Measurements from ENCODE around the gene UGT1A10.

UGT1A10 gene

DNA sequence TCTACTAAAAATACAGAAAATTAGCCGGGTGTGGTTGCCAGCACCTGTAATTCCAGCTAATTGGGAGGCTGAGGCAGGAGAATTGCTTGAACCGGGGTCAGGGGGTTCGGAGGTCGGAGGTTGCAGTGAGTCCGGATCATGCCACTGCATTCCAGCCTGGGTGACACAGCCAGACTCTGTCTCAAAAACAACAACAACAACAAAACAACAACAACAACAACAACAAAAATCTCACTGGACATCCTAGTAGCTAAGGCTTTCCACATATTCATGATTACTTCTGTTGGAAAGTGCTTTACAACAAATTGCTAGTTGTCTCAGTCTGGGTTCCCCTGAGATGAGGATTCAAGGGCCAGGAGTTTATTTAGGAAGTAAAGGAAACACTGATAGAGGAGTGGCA is 137.6 kb downstream of the UGT1A10 start:
- DNase-seq (ENCODE audit: low spot score): no peak

DNA sequence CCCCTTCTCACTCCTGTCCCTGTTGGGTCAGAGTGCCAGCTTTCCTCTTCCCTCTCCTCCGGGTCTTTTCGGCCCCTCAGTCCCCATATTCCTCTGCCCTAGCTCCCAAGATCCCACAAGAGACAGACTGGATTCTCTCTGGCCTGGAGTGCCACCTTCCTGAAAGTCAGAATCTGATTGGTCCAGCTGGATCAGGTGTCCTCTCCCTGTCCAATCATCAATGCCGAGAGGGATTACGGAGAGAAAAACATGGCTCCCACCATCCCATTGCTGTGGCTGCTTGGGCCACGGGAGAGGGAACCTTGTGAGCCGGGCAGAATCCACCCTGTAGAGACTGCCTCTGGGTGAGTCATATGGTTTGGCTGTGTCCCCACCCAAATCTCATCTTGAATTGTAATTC is 139.2 kb downstream of the UGT1A10 start:
- no peak for DNase-seq (ENCODE audit: low spot score)

DNA sequence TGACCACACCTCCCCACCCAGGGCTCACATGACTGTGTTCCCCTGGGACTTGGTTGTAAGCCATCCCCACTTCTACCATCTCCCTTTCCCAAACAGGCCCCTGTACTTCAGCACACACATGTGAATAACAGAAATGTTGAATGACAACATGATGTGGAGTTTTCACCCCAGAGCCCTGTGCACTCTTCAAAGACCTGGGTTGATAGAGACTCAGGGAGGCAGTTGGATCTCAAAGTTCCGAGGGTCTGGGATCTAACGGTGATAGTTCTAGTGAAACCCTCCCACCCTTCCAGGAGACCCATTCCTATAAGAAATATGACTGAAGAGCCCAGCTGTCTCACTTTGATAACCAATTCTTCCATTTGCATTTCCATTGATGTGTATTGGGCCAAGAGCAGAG is 141.8 kb downstream of the UGT1A10 start, which contains the start of gene MROH2A:
MROH2A (plus strand) TSS at position 301 of the 400 bp plus-strand sequence. CDS start 1,029 bp downstream, outside the sequence.
- DNase-seq (ENCODE audit: low spot score): no peak

DNA sequence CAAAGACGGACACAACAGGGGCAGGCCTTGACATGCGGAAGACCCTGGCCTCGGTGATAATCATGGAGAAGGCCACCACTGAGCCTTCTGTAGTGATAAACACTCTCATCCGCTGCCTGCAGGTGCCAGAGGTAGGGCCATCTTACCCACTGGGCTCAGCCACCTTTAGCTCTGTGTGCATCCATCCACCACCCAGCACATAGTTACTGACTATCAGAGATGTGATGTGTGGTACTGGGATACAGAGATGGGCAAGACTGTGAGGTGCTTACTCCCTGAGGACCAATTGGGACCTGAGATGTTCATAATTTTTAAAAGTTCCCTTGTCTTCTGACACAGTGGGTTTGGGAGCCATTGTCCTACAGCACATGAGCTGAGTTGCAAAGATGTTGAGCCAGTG is 143.5 kb downstream of the UGT1A10 start:
- no peak for DNase-seq (ENCODE audit: low spot score)

DNA sequence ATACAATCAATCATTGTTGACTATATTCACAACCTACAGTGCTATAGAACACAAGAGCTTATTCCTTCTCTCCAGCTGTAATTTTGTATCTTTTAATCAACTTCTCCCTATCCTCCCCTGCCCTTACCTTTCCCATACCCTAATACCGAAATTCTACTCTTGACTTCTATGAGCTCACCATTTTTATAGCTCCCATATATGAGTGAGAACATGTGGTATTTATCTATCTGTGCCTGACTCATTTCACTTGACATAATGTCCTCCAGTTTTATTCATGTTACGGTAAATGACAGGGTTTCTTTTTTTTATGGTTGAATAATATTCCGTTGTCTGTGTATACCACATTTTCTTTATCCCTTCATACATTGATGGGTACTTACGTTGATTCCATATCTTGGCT is 144.5 kb downstream of the UGT1A10 start:
- DNase-seq (ENCODE audit: low spot score): no peak

DNA sequence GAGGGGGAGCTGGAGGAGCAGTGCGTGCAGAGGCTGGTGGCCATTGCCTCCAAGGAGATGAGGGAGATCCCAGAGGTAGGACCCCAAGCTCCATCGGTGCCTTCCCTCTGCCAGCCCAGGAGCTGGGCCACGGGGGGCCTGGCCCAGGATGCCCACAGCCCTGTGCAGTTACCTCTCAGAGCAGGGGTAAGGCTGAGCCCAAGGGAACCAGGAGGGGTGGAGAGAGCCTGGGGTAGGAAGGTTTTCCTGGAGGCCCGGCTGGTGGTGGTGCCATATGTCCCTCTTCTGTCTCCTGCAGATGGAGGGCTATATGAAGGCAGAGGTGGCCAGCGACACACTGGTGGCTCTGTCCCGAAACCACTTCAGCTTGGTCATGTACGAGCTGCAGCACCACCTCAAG is 153.3 kb downstream of the UGT1A10 start:
- DNase-seq (ENCODE audit: low spot score): no peak

DNA sequence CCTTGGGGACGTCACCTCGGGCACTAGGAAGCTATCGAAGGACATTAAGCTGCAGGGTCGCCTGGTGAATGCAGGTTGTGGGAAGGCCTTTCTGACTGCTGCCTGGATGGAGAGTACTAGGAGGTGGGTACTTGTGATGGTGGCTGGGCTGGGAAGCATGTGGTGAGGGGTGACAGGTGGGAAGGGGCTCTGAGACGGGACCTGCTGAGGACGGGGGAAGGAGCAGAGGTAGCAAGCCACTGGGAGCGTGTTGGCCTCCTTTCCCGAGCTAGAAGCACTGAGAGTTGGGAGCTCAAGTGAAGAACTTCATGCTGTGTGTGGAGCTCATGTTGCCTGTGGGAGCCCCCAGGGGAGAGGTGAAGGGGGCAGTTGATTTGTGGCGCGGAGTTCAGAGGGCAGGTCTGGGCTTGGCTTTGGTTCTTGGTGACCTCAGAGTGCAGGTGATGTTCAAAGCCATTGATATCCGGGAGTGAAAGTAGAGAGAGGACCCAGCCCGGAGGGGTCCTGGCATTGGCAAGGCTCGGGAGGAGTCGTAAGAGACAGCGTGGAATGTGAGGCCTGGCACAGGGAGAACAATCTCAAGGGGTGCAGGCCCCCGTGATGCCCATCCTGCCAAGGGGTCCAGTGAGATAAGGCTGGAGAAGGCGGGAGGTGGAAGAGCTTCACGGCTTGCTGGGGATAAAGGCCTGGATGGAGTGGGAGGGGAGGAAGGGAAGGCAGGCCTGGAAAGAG is 155.1 kb downstream of the UGT1A10 start:
- DNase-seq (ENCODE audit: low spot score): no peak

DNA sequence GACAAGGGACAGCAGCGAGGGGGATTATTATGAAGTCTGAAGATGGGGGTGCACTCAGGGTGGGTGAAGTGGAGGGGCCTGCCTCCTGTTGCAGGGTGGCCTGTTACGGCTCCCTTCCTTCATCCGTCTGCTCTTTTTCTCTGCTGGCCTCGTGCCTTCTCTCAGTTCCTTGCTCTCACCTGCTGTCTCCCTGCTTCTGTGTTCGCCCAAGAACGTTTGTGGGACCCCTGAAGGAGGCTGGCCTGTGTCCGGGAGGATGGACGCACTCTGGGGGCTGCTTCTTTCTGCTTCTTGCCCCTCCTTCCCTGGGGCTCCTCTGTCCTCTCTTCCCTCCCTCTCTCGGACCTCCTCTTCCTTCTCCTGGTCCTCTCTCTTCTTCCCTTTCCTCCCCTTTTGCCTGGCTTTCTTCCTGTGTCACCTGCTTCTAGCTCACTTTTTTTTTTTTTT is 155.7 kb downstream of the UGT1A10 start:
- DNase-seq (ENCODE audit: low spot score): no peak

DNA sequence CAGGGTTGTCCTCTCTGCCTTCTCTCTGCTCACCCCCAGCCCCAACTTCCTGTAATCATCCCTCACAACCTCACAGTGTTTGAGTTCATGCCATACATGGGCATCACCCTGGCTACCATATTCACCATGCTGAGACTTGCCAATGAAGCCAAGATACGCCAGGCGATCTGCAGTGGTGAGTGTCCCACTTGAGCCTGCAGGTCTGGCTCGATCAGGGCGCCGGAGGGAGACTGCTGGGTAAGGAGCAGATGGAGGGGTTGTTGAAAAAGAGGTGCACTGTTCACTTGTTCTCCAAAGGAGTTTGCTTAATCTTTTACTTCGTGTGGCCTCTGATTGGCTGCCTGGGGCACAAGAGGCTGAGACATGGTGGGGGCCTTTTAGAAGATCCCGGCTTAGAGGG is 156.5 kb downstream of the UGT1A10 start:
- no peak for DNase-seq (ENCODE audit: low spot score)

DNA sequence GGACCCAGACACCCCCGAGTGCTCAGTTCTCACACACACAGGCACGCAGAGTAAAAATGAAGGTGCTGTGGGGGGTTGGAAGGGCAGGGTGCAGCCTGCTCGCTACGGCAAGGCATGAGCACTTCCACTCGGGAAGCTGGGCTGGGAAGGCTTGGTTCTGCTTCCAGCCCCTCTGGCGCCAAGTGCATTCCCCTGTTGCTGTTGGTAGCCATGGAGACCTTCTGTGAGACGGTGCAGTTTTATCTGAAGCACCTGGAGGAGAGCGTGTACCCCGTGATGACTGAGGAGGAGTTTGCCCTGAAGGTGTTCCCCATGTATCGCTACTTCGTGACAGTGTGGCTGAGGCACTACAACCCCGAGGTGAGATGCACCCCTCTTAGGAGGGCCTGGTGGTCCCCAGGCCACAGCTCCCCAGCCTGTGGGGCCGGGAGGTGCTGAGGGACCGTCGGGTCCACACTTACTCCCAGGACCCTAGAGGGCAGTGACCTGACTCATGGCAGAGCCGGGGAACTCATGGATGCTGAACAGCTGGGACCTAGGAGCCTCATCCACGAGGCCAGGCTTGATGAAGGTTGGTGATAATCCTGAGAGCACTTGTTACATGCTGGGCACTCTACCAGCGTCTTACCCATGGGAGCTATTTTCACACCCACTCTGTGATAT is 157.3 kb downstream of the UGT1A10 start:
- no peak for DNase-seq (ENCODE audit: low spot score)

DNA sequence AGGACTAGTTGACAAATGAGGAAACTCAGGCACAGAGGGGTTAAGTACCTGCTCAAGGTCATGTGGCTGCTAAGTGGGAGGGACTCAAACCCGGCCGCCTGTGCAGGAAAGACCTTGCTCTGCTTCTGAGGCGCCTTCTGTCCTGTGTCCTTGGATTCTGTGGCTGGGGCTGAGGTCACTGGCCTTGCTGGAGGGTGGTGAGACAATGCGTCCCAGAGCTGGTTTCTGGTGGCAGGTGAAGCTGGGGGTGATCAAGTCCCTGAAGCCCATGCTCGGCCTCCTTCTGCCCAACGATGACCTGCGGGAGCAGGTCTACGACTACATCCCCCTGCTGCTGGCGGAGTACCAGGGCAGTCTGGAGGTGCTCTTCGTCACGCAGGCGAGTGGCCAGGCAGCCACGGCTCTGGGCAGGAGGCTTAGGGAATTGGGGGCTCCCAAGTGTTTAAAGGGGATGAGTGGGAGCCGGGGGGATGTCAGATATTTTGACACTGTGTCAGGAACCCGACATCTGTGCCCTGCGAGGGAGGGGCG is 157.9 kb downstream of the UGT1A10 start:
- no peak for DNase-seq (ENCODE audit: low spot score)

DNA sequence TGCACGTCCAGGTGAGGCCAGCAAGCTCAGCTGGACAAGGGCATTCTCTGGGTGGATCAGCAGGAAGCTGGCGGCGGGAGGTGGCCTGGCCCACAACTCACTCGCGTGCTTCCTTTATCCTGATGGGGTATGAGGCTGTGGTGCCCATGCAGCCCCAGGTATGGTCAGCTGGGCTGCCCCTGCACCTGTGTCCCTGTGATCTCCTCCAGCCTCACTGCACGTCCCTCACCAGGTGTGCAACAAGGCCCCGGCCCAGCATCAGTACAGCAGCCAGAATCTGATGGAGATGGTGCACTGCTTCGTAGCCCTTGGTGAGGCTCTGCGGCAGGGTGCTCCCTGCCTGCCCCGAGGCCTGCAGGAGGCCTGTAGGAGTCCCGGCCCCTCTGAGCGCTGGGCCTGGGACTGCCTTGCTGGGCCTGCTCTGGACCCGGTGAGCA is 159.5 kb downstream of the UGT1A10 start:
- DNase-seq (ENCODE audit: low spot score): no peak

DNA sequence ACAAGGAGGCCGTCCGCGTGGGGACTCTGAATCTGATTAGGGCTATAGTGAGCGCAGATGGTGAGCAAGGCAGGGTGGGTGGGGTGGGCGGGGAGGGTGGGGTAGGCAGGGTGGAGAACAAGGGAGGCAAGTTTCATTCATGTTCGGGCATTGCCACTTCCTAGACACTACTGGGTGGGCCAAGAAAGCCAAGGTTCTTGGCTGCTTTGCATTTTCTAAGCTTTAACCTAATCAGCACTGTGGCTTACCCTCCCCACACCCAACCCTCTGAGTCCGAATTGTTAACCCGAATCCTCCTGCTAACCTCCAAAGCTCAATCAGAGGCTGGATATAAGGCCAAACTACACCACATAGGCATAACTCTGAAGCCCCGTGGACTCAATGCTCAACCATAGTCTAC is 160.0 kb downstream of the UGT1A10 start:
- DNase-seq (ENCODE audit: low spot score): no peak

DNA sequence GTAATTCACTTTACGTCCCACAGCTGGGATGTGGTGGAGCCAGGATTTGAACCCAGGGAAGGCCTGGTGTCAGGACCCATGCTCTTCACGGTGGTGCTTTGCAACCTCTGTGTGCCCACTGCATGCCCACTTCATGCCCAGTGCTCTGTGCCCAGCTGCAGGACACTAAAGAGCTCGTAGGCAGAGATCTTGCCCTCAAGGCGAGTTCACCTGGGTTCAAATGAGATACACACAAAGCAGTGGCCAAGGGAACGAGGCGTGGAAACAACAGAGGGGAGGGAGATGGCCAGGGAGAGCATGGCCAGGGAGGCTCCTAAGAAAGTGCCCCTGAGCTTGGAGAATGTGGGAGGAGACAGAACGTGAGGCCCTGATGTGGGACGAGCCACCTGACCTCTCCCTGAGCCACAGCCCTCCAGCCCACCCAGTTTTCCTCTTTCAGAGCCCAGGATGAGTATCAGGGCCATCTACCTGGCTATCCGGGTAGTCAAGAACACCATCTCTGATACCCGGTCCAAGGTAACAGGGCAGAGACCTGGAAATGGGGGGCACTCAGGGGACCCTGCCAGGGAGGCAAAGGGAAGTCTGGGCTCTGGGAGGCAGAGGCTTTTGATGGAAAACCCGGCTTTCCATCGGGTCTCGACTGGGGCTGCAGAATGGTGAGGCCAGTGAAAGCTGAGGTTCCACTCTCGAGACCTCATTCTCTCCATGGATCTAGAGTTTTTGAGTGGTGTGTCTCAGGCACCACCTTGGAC is 162.3 kb downstream of the UGT1A10 start:
- no peak for DNase-seq (ENCODE audit: low spot score)

DNA sequence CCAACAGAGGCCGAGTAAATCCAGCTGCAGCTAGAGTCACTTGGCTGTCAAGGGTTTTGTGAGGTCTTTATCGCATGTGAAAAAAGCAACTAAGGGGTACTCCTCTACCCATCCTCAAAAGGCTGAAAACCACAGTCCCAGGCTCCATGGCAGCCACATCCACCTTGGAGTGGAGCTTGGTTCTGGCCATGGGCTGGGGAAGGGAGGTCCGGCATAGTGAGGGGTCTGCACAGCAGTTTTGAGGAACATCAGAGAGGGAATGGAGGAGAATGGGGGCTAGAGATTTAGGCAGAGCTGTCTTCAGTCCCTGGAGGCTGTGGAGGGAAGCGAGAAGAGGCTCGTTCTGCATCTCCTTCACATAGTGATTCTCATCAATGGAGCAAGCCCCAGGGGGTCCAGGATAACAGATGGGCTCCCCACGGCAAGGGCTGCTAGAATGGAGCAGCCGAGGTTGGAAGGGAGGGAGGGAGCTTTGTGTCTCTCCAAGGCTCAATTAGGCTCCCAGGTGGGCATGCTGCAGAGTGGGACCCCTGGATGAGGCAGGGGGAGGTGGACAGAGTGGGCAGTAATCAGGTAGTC is 162.9 kb downstream of the UGT1A10 start:
- DNase-seq (ENCODE audit: low spot score): no peak

DNA sequence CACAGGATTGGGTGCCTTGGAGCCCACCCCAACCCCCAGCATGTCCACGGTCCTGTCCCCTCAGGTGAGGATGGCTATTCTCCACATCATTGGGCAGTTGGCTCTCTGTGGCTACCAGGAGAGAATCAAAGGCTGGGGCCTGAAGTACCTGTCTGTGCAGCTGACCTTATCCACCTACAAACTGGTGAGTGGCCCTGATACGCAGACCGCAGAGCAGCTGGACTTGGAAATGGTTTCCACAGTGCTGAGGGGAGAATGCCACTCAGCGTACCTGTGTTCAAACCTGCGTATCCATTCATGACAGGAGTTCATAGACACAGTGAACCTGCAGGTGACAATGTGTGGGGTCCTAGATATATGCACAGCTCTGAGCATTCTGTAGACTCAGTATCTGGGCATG is 163.5 kb downstream of the UGT1A10 start:
- DNase-seq (ENCODE audit: low spot score): no peak

DNA sequence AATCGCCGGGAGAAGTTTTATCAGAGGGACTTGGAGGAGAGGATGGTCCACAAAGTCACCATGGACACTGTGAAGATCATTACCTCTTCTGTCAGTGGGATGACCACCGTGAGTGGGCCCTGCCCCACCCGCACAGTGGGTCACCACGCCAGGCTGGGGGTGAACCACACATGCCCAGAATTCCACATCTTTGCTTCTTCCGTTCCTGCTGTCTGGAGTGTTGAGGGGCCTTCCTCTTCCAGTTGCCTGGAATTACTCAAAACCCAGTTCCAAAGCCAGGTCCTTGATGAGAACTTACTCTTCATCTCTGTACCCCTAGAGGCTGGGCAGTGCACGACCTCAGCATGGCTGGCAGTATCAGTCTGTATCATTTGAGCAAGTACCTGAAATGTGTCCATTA is 164.0 kb downstream of the UGT1A10 start:
- DNase-seq (ENCODE audit: low spot score): no peak

DNA sequence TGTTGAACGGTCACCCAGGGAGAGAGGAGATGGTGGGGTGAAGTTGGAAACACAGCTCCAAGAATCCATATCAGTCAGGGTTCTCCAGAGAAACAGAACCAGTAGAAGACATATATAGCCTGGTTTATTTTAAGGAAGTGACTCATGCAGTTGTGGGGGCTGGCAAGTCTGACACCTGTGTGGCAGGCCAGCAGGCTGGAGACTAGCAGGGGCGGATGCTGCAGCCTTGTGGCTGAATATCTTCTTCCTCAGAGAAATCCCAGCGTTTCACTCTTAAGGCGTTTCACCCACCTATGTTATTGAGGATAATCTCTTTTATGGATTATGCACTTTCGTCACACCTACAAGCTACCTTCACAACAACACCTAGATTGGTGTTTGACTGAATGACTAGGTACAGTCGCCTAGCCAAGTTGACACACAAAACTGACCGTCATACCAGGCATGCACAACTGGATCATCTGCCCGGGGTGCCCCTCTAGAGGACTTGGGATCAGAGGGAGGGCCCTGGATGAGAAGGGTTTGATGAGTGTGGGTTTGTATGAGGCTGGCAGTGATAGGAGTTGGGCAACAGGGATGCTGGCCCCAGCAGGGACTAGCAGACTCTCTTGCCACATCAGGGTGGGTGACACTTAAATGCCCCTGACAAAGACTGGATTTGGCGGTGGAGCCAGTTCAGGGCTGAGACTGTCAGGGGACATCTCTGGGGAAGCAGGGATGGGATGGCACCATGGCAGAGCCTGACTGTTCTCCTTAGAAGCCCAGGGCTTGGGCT is 165.3 kb downstream of the UGT1A10 start:
- no peak for DNase-seq (ENCODE audit: low spot score)

DNA sequence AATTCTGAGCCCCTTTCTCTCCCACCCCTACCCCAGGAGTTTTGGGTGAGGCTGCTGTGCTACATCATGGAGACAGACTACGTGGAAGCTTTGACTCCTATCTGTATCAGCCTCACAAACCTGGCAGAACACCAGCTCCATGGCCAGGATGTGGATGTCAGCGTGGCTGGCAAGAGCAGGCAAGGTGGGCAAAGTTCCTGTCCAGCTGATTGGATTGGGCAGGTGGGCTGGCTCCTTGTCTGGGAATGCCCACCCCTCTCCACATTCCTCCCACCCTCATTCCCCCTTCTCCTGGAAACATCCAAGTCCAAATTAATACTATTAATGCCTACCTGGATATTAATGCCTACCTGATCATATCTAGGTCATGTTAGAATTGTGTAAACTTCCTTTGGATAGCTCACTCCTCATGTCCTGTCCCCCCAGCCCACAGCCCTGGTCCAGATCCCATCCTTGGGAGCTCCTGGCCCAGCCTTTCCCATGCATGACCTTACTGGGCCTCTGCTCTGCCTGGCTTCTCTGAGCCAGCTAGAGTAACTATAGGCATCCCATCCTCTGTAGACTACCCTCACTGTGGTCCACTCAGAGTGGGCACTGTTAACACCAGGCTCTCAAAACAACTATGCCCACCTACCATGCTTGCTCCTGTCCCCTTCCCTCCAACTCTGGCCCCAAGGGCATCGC is 166.0 kb downstream of the UGT1A10 start:
- DNase-seq (ENCODE audit: low spot score): no peak

DNA sequence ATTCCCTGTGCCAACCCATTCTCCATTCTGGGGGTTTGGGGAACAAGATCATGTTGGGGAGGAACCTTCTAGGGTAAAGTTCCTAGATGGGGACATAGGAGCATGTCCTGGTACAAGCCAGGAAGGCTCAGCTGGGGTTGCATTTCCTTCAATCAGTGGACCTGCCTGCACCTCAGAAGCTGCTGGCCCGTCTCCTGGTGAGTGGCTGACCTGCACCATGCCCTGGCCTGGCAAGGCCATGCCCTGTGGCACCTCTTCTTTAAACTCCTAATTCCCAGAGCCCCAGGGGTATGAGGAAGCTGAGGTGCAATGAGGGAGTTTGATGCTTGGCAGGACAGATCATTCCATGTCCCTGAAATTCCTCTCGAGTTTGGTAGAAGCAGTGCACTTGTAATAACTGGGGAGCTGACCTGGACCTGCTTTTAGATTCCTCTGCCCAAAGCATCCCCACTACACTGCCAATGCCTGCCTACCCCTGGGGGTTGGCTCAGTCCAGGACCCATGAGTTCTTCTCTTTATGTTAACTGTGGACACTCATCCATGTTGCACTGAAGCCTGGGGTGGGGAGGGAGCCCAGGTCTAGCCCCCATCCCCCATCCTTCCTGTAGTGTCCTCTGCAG is 167.2 kb downstream of the UGT1A10 start:
- no peak for DNase-seq (ENCODE audit: low spot score)

All from Ammon's horn (tissue), 1 donor.